KMS-11 (cell line): ENCODE results near the gene PTPA.

Experiments
- H2AFZ ChIP-seq: fragments of 200-600 bp; sonication (generic); 2 replicates; pipeline ENCODE4 v1.6.1; 2016; ENCODE audit warnings: antibody characterized with exemption, mixed run types, low read depth
- H3K27ac ChIP-seq: fragments of 200-600 bp; sonication (generic); 2 replicates; pipeline ENCODE4 v1.6.1; 2016; ENCODE audit warnings: mild to moderate bottlenecking, mixed run types
- H3K27me3 ChIP-seq: fragments of 200-600 bp; sonication (generic); 2 replicates; pipeline ENCODE4 v1.6.1; 2017; ENCODE audit warnings: mild to moderate bottlenecking, low read depth, mixed run types, moderate library complexity; ENCODE audit not compliant: insufficient read depth
- H3K36me3 ChIP-seq: fragments of 200-600 bp; sonication (generic); 2 replicates; pipeline ENCODE4 v1.6.1; 2017; ENCODE audit warnings: mild to moderate bottlenecking, mixed run types; ENCODE audit not compliant: insufficient read depth
- H3K4me1 ChIP-seq: fragments of 200-600 bp; sonication (generic); 2 replicates; pipeline ENCODE4 v1.6.1; 2016; ENCODE audit warnings: mild to moderate bottlenecking, low read depth, mixed run types; ENCODE audit not compliant: poor library complexity, severe bottlenecking
- H3K4me2 ChIP-seq: fragments of 200-600 bp; sonication (generic); 2 replicates; pipeline ENCODE4 v1.7.0; 2016; ENCODE audit warnings: mild to moderate bottlenecking, mixed run types
- H3K4me3 ChIP-seq: fragments of 200-600 bp; sonication (generic); IDR thresholded peaks from 2 replicates; pipeline ENCODE4 v1.6.1; 2017; ENCODE audit warnings: low read depth, low read length, mixed read lengths; ENCODE audit not compliant: insufficient read depth
- H3K79me2 ChIP-seq: fragments of 200-600 bp; sonication (generic); 2 replicates; pipeline ENCODE4 v1.6.1; 2016; ENCODE audit warnings: low read depth, mixed run types; ENCODE audit not compliant: insufficient read depth
- H3K9ac ChIP-seq: fragments of 200-600 bp; sonication (generic); 2 replicates; pipeline ENCODE4 v1.6.1; 2016; ENCODE audit warnings: mild to moderate bottlenecking, mixed run types
- H4K20me1 ChIP-seq: fragments of 200-600 bp; sonication (generic); 2 replicates; pipeline ENCODE4 v1.6.1; 2016; ENCODE audit warnings: mild to moderate bottlenecking, mixed run types; ENCODE audit not compliant: insufficient read depth
- TF ChIP-seq, protein P1 (sequence below): fragments of 200-600 bp; sonication (generic); conservative IDR thresholded peaks from 2 replicates; pipeline ENCODE4 v1.6.1; 2017; ENCODE audit warnings: low read depth, mild to moderate bottlenecking, antibody characterized with exemption, low read length, moderate library complexity, mixed read lengths

The PTPA gene

DNA sequence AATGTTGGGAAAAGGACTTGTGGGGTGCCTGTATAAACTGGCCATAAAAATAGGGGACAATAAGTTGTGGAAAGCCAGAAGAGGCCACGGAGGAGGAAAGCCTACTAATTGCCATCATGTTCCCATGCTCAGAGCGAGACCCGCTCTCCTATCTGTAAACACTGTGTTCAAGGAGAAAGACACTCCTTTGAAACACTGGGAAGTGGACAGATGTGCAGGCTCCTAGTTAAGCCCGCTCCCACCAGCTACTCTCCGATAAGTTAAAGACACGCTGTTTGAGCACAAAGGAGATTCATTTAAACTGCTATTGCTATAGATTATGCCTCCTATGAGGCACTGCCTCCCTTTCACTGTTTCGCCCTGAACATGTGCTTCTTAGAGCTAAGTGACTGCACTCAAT lies 9.9 kb upstream of the PTPA start:
- no peak overlapping the region for H3K4me3 ChIP-seq
- no peak overlapping the region for H3K9ac ChIP-seq

GRCh38 chr9:129102095-129102525 lies 9.1 kb upstream of the PTPA start:
- Histone ChIP-seq H3K79me2 (no peaks in the 10 kb centered on the region), H3K27me3 (no peaks in the 10 kb centered on the region), H3K4me1 (no peaks in the 10 kb centered on the region), H3K4me3 (no peak overlapping the region), H2AFZ (no peak overlapping the region), H3K9ac (no peak overlapping the region), H4K20me1 (no peaks in the 10 kb centered on the region), H3K27ac (no peak overlapping the region), H3K36me3 (no peaks in the 10 kb centered on the region), H3K4me2 (no peak overlapping the region)
- TF ChIP-seq, protein P1, sequence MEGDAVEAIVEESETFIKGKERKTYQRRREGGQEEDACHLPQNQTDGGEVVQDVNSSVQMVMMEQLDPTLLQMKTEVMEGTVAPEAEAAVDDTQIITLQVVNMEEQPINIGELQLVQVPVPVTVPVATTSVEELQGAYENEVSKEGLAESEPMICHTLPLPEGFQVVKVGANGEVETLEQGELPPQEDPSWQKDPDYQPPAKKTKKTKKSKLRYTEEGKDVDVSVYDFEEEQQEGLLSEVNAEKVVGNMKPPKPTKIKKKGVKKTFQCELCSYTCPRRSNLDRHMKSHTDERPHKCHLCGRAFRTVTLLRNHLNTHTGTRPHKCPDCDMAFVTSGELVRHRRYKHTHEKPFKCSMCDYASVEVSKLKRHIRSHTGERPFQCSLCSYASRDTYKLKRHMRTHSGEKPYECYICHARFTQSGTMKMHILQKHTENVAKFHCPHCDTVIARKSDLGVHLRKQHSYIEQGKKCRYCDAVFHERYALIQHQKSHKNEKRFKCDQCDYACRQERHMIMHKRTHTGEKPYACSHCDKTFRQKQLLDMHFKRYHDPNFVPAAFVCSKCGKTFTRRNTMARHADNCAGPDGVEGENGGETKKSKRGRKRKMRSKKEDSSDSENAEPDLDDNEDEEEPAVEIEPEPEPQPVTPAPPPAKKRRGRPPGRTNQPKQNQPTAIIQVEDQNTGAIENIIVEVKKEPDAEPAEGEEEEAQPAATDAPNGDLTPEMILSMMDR: no peak

More for the DNA sequence above, 9.9 kb upstream of the PTPA start:
- Histone ChIP-seq H3K27me3 (no peaks in the 10 kb centered on the region), H4K20me1 (no peaks in the 10 kb centered on the region), H3K36me3 (no peaks in the 10 kb centered on the region), H3K79me2 (no peaks in the 10 kb centered on the region), H3K27ac (no peak overlapping the region), H2AFZ (no peak overlapping the region), H3K4me1 (no peaks in the 10 kb centered on the region), H3K4me2 (no peak overlapping the region)
- TF ChIP-seq, protein P1: no peak

- Histone ChIP-seq H2AFZ (no peak overlapping the region), H3K4me1 (no peaks in the 10 kb centered on the region), H4K20me1 (no peaks in the 10 kb centered on the region), H3K79me2 (no peaks in the 10 kb centered on the region), H3K27me3 (no peaks in the 10 kb centered on the region; the same call in 1 of the 2 replicates), H3K36me3 (no peaks in the 10 kb centered on the region), H3K9ac (no peak overlapping the region), H3K4me3 (no peak overlapping the region), H3K4me2 (no peak overlapping the region), H3K27ac (no peak overlapping the region)
- TF ChIP-seq, protein P1: peak; percentile 64
These were observed 8.2 kb upstream of the PTPA start for GRCh38 chr9:129102791-129103594.

DNA sequence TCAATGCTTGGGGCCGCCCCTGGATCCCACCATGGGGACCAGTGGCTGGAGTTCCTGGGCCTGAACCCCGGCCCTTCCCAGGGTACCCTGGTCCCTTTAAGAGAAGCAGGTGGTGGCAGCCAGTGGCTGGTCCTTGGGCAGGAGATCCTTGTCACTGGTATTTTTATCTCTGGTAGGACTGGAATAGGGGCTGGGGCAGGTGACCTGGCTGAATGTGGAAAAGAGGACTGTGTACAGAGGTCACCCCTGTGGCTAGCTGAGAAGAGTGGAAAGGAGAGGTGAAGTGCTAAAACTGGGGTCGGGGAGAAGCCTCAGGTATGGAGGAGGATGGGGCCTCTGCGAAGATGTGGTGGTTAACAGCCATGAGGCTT lies 7.6 kb upstream of the PTPA start:
- Histone ChIP-seq H2AFZ (no peak overlapping the region), H3K4me3 (no peak overlapping the region), H3K4me2 (no peak overlapping the region), H3K4me1 (no peaks in the 10 kb centered on the region), H3K79me2 (no peaks in the 10 kb centered on the region), H3K27ac (no peak overlapping the region), H3K27me3 (no peaks in the 10 kb centered on the region; the same call in 1 of the 2 replicates), H3K9ac (no peak overlapping the region), H3K36me3 (no peaks in the 10 kb centered on the region), H4K20me1 (no peaks in the 10 kb centered on the region)
- TF ChIP-seq, protein P1: no peak
